H9 (cell line): Measurements from ENCODE around the gene POFUT2. TPM values are rescaled to one million over a fixed set of nuclear protein-coding genes. Genes with fewer than 3 reads are reported as not detected.

ENCODE experiments used
- DNase-seq: peaks from one replicate; pipeline ENCODE4 v3.0.0-alpha.2; 2017
- H2AFZ ChIP-seq: one replicate; pipeline ENCODE4 v1.6.1; 2013; ENCODE audit warnings: mild to moderate bottlenecking, low read length, control low read depth, moderate library complexity
- H2AK5ac ChIP-seq: 2 replicates; pipeline ENCODE4 v1.6.1; 2013; ENCODE audit warnings: low read length, control low read depth, mixed read lengths; ENCODE audit not compliant: insufficient read length
- H2BK120ac ChIP-seq: one replicate; pipeline ENCODE4 v1.6.1; 2013; ENCODE audit warnings: low read depth, mild to moderate bottlenecking, low read length, control low read depth, inconsistent platforms; ENCODE audit not compliant: poor library complexity, severe bottlenecking
- H2BK12ac ChIP-seq: 2 replicates; pipeline ENCODE4 v1.6.1; 2013; ENCODE audit warnings: low read length, control low read depth, mixed read lengths, low read depth; ENCODE audit not compliant: insufficient read length
- H2BK15ac ChIP-seq: 2 replicates; pipeline ENCODE4 v1.6.1; 2013; ENCODE audit warnings: low read depth, low read length, control low read depth
- H2BK20ac ChIP-seq: one replicate; pipeline ENCODE4 v1.6.1; 2013; ENCODE audit warnings: low read depth, mild to moderate bottlenecking, low read length, control low read depth, inconsistent platforms; ENCODE audit not compliant: poor library complexity, severe bottlenecking
- H2BK5ac ChIP-seq: 2 replicates; pipeline ENCODE4 v1.6.1; 2013; ENCODE audit warnings: low read length, control low read depth, mixed read lengths; ENCODE audit not compliant: insufficient read length
- H3K14ac ChIP-seq: 2 replicates; pipeline ENCODE4 v1.6.1; 2013; ENCODE audit warnings: low read length, control low read depth; ENCODE audit not compliant: insufficient read depth
- H3K18ac ChIP-seq: 2 replicates; pipeline ENCODE4 v1.6.1; 2013; ENCODE audit warnings: low read depth, mild to moderate bottlenecking, mixed read lengths, low read length, control low read depth; ENCODE audit not compliant: insufficient read length
- H3K23ac ChIP-seq: 2 replicates; pipeline ENCODE4 v1.6.1; 2013; ENCODE audit warnings: low read length, control low read depth, mixed read lengths, low read depth; ENCODE audit not compliant: insufficient read length
- H3K23me2 ChIP-seq: 2 replicates; pipeline ENCODE4 v1.6.1; 2013; ENCODE audit warnings: low read depth, mild to moderate bottlenecking, mixed read lengths, low read length, control low read depth; ENCODE audit not compliant: insufficient read length, poor library complexity, severe bottlenecking
- H3K27ac ChIP-seq: 2 replicates; pipeline ENCODE4 v1.5.1; 2013; ENCODE audit warnings: low read length, control low read depth, mixed read lengths, low read depth; ENCODE audit not compliant: insufficient read length
- H3K27me3 ChIP-seq: 2 replicates; pipeline ENCODE4 v1.6.1; 2013; ENCODE audit warnings: low read length, control low read depth, inconsistent platforms; ENCODE audit not compliant: insufficient read depth
- H3K4ac ChIP-seq: 2 replicates; pipeline ENCODE4 v1.6.1; 2013; ENCODE audit warnings: low read depth, mild to moderate bottlenecking, control low read depth, inconsistent platforms, low read length, moderate library complexity
- H3K4me1 ChIP-seq: 2 replicates; pipeline ENCODE4 v1.6.1; 2013; ENCODE audit warnings: low read length, control low read depth, inconsistent platforms; ENCODE audit not compliant: insufficient read depth
- H3K4me2 ChIP-seq: 2 replicates; pipeline ENCODE4 v1.6.1; 2013; ENCODE audit warnings: low read length, control low read depth, mixed read lengths; ENCODE audit not compliant: insufficient read length, insufficient read depth
- H3K56ac ChIP-seq: 2 replicates; pipeline ENCODE4 v1.6.1; 2013; ENCODE audit warnings: low read depth, mild to moderate bottlenecking, mixed read lengths, low read length, control low read depth; ENCODE audit not compliant: insufficient read length
- H3K79me1 ChIP-seq: 2 replicates; pipeline ENCODE4 v1.6.1; 2013; ENCODE audit warnings: low read depth, mild to moderate bottlenecking, moderate library complexity, low read length, control low read depth, inconsistent platforms; ENCODE audit not compliant: insufficient read depth, poor library complexity, severe bottlenecking
- H3K79me2 ChIP-seq: 2 replicates; pipeline ENCODE4 v1.6.1; 2013; ENCODE audit warnings: low read length, control low read depth, inconsistent platforms; ENCODE audit not compliant: insufficient read depth
- H3K9ac ChIP-seq: 2 replicates; pipeline ENCODE4 v1.6.1; 2013; ENCODE audit warnings: low read length, control low read depth, mixed read lengths; ENCODE audit not compliant: insufficient read length; ENCODE audit errors: extremely low read depth
- H3K9me3 ChIP-seq: one replicate; pipeline ENCODE4 v1.6.1; 2013; ENCODE audit warnings: low read depth, low read length, inconsistent platforms; ENCODE audit not compliant: control insufficient read depth
- H3T11ph ChIP-seq: one replicate; pipeline ENCODE4 v1.6.1; 2013; ENCODE audit warnings: mild to moderate bottlenecking, low read length, control low read depth, inconsistent platforms
- H4K20me1 ChIP-seq: one replicate; pipeline ENCODE4 v1.6.1; 2013; ENCODE audit not compliant: control insufficient read depth, insufficient read length, insufficient read depth
- H4K5ac ChIP-seq: 2 replicates; pipeline ENCODE4 v1.6.1; 2013; ENCODE audit warnings: low read depth, mild to moderate bottlenecking, mixed read lengths, low read length, control low read depth; ENCODE audit not compliant: insufficient read length
- H4K8ac ChIP-seq: replicated peaks from 2 replicates; pipeline ENCODE4 v1.6.1; 2013; ENCODE audit warnings: low read length, control low read depth, mixed read lengths, low read depth; ENCODE audit not compliant: insufficient read length
- H4K91ac ChIP-seq: 2 replicates; pipeline ENCODE4 v1.6.1; 2013; ENCODE audit warnings: low read depth, mild to moderate bottlenecking, moderate library complexity, mixed read lengths, low read length, control low read depth; ENCODE audit not compliant: insufficient read length
- H3K27ac Mint-ChIP-seq, 3 experiments: 2 replicates in 2 of 3; 3 replicates in 1 of 3; pipeline ENCODE4 v1.8.0; 2020 to 2021; ENCODE audit warnings: mixed read lengths in 3 of 3, mild to moderate bottlenecking in 1 of 3, moderate library complexity in 1 of 3
- H3K27me3 Mint-ChIP-seq: 2 replicates; pipeline ENCODE4 v1.8.0; 2021; ENCODE audit warnings: low read depth, mild to moderate bottlenecking, moderate library complexity, mixed read lengths
- H3K36me3 Mint-ChIP-seq, 3 experiments: 2 replicates in 2 of 3; 3 replicates in 1 of 3; pipeline ENCODE4 v1.8.0; 2020 to 2021; ENCODE audit warnings: low read depth in 3 of 3, mixed read lengths in 3 of 3; ENCODE audit not compliant: insufficient read depth in 1 of 3
- H3K4me1 Mint-ChIP-seq, 2 experiments: 2 replicates each; pipeline ENCODE4 v1.8.0; 2020; ENCODE audit warnings: mixed read lengths in 2 of 2
- H3K4me3 Mint-ChIP-seq, 2 experiments: 2 replicates in 1 of 2; 3 replicates in 1 of 2; pipeline ENCODE4 v1.8.0; 2020 to 2021; ENCODE audit warnings: mild to moderate bottlenecking in 2 of 2, mixed read lengths in 2 of 2, moderate library complexity in 1 of 2
- H3K9me3 Mint-ChIP-seq, 2 experiments: 2 replicates in 1 of 2; 3 replicates in 1 of 2; pipeline ENCODE4 v1.8.0; 2020; ENCODE audit warnings: mild to moderate bottlenecking in 2 of 2, mixed read lengths in 2 of 2, moderate library complexity in 1 of 2
- WGBS: extraction: QIAGEN DNeasy Blood & Tissue Kit; methylation state at CpG from one replicate; pipeline ENCODE4 v1.1.7; 2013; ENCODE audit warnings: missing lambda C conversion rate, low lambda C conversion rate, mixed read lengths; ENCODE audit not compliant: insufficient read length; ENCODE audit errors: extremely low coverage; 5-methylcytosine and 5-hydroxymethylcytosine counted together
- total RNA-seq: library from RNA; stranded (reverse); gene quantifications from 2 replicates; pipeline ENCODE4 v1.2.1, GENCODE V29; 2021
- TF ChIP-seq, protein P1 (sequence below): fragments of 200-600 bp; sonication (generic); conservative IDR thresholded peaks from 3 replicates; pipeline ENCODE4 v1.8.0; 2021; ENCODE audit warnings: antibody characterized with exemption, mild to moderate bottlenecking

Gene POFUT2
- total RNA-seq, 1 experiment from 2014 or later, result 34.8 TPM

DNA sequence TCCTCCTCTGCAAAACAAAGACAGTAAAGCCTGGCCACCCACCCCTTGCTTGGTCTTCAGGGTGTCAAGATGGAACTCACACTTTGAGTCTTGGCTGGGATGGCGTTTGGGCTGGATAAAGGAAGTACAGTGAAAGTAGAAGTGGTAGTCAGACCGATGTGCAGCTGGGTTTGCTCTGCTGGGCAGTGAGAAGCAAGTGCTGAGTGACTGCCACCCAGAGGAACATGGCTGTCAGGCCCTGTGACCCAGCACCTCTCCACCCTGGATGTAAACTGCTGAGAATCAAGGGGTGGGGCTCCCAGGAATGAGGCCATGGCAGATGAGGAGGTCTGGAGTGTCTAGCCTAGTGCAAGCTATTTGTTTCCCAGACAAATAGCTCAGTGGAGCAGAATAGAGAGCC lies 51.2 kb downstream of the POFUT2 start:
- no peak overlapping the region for H3K9ac ChIP-seq
- no peak overlapping the region for H2BK120ac ChIP-seq
- H3K56ac ChIP-seq, result no peak overlapping the region
- no peak overlapping the region for H3K23ac ChIP-seq
- Mint-ChIP-seq H3K27me3 (no peaks in the 10 kb centered on the region), H3K27ac (no peak overlapping the region), H3K36me3 (0 out of 7 replicates have a peak, but pooled peaks cover 0 to 4% (median 0%) of the 10 kb centered on the region in 3 experiments), H3K9me3 (peaks cover 11 to 13% of the 10 kb centered on the region in 2 experiments), H3K4me1 (no peaks in the 10 kb centered on the region), H3K4me3 (no peak overlapping the region)
- H2BK12ac ChIP-seq, result no peak overlapping the region
- H3K18ac ChIP-seq, result no peak overlapping the region
- H3K9me3 ChIP-seq, result no peaks in the 10 kb centered on the region
- no peaks in the 10 kb centered on the region for H3K79me1 ChIP-seq
- no peak overlapping the region for H4K91ac ChIP-seq
- H2BK5ac ChIP-seq, result no peak overlapping the region
- TF ChIP-seq, protein P1, sequence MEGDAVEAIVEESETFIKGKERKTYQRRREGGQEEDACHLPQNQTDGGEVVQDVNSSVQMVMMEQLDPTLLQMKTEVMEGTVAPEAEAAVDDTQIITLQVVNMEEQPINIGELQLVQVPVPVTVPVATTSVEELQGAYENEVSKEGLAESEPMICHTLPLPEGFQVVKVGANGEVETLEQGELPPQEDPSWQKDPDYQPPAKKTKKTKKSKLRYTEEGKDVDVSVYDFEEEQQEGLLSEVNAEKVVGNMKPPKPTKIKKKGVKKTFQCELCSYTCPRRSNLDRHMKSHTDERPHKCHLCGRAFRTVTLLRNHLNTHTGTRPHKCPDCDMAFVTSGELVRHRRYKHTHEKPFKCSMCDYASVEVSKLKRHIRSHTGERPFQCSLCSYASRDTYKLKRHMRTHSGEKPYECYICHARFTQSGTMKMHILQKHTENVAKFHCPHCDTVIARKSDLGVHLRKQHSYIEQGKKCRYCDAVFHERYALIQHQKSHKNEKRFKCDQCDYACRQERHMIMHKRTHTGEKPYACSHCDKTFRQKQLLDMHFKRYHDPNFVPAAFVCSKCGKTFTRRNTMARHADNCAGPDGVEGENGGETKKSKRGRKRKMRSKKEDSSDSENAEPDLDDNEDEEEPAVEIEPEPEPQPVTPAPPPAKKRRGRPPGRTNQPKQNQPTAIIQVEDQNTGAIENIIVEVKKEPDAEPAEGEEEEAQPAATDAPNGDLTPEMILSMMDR, result 0 out of 3 replicates have a peak, but pooled peaks have one; percentile 16
- no peak overlapping the region for H3K4ac ChIP-seq
- H4K20me1 ChIP-seq, result no peaks in the 10 kb centered on the region
- no peak overlapping the region for H2AK5ac ChIP-seq
- no peak overlapping the region for H2AFZ ChIP-seq
- no peak overlapping the region for H3K27ac ChIP-seq
- DNase-seq, result no peak
- no peaks in the 10 kb centered on the region for H3K23me2 ChIP-seq
- no peak overlapping the region for H3K14ac ChIP-seq
- H3T11ph ChIP-seq, result no peak overlapping the region
- H4K8ac ChIP-seq, result no peak overlapping the region
- no peaks in the 10 kb centered on the region for H3K79me2 ChIP-seq
- no peaks in the 10 kb centered on the region for H3K4me1 ChIP-seq
- no CpG with 5 or more reads among the region's 2 CpGs for WGBS
- no peak overlapping the region for H3K4me2 ChIP-seq
- no peak overlapping the region for H2BK20ac ChIP-seq
- H2BK15ac ChIP-seq, result no peak overlapping the region
- H3K27me3 ChIP-seq, result no peaks in the 10 kb centered on the region
- no peak overlapping the region for H4K5ac ChIP-seq
